K562 (cell line): ENCODE data around the gene RARA.

ENCODE experiments used
- BRCA1 ChIP-seq, 2 experiments: fragments of 450-650 bp in 1 of 2; sonication (generic) in 1 of 2; formaldehyde crosslinking in 1 of 2; IDR thresholded peaks; 2 replicates each; pipeline versions ENCODE4 v1.5.0 to v1.6.1; 2017 to 2020; ENCODE audit warnings: mild to moderate bottlenecking in 1 of 2, missing genetic modification reagents in 1 of 2
- HIVEP1 ChIP-seq: fragments of 250-450 bp; sonication (Bioruptor Pico); IDR thresholded peaks from 2 replicates; pipeline ENCODE4 v1.4.0; 2020; ENCODE audit warnings: mild to moderate bottlenecking

DNA sequence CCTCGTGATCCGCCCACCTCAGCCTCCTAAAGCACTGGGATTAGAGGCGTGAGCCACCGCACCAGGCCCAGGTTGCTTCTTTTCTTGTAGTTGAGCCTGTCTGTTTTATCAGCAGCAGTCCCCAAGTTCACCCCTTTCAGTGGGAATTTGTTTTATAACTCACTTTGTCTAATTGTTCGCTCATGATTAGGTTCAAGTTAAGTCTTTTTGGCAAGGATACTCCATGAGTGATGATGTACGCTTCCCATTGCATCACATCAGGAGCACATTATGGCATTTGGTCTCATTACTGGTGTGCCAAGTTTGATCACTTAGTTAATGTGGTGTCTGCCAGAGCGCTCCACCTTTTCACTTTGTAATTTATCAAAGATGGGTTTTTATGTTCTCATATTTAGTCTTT is 70.0 kb downstream of the RARA start:
- TF ChIP-seq HIVEP1 (CRISPR knock-in tag): no peak
- TF ChIP-seq BRCA1 (IDR thresholded peaks at IDR 0.05): no peak
- TF ChIP-seq BRCA1 (CRISPR knock-in tag; IDR thresholded peaks at IDR 0.05): no peak
